Measurements from ENCODE around the gene BICC1.

GRCh38 chr10:58782876-58783851, 270.5 kb downstream of the BICC1 start:
- TF ChIP-seq, protein P1, sequence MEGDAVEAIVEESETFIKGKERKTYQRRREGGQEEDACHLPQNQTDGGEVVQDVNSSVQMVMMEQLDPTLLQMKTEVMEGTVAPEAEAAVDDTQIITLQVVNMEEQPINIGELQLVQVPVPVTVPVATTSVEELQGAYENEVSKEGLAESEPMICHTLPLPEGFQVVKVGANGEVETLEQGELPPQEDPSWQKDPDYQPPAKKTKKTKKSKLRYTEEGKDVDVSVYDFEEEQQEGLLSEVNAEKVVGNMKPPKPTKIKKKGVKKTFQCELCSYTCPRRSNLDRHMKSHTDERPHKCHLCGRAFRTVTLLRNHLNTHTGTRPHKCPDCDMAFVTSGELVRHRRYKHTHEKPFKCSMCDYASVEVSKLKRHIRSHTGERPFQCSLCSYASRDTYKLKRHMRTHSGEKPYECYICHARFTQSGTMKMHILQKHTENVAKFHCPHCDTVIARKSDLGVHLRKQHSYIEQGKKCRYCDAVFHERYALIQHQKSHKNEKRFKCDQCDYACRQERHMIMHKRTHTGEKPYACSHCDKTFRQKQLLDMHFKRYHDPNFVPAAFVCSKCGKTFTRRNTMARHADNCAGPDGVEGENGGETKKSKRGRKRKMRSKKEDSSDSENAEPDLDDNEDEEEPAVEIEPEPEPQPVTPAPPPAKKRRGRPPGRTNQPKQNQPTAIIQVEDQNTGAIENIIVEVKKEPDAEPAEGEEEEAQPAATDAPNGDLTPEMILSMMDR (IDR thresholded peaks at IDR 0.05 in 2 of 3, conservative IDR thresholded peaks at IDR 0.05 in 1 of 3; ENCODE audit: borderline replicate concordance in 1 of 3, insufficient read depth in 1 of 3, low read depth in 2 of 3, low read length in 2 of 3), result no peak
- TF ChIP-seq EGR1 (IDR thresholded peaks at IDR 0.05; ENCODE audit: low read depth) (no peak), SP1 (IDR thresholded peaks at IDR 0.05; ENCODE audit: low read depth) (no peak), EZH2 (IDR thresholded peaks at IDR 0.05) (no peak), EZH2phosphoT487 (IDR thresholded peaks at IDR 0.05; ENCODE audit: borderline replicate concordance) (no peak)
